Astrocyte of the spinal cord (primary cell): Measurements from ENCODE around the gene CACNG7.

ENCODE experiments used
- DNase-seq: peaks from one replicate; pipeline ENCODE4 v3.0.0; 2011; ENCODE audit warnings: low read depth, low spot score
- H3K4me3 ChIP-seq: 2 replicates; pipeline ENCODE4 v1.5.1; 2011; ENCODE audit warnings: low read depth, mild to moderate bottlenecking, low read length, moderate library complexity
- in situ Hi-C: cut with HindIII; loops from 2 replicates; pipeline ENCODE4 v1.10.0; 2017; ENCODE audit warnings: low sequenced_read_pairs
- TF ChIP-seq, protein P1 (sequence below): IDR thresholded peaks from 2 replicates; pipeline ENCODE4 v1.5.1; 2012; ENCODE audit warnings: low read depth, mild to moderate bottlenecking, low read length, inconsistent platforms

CACNG7 gene

DNA sequence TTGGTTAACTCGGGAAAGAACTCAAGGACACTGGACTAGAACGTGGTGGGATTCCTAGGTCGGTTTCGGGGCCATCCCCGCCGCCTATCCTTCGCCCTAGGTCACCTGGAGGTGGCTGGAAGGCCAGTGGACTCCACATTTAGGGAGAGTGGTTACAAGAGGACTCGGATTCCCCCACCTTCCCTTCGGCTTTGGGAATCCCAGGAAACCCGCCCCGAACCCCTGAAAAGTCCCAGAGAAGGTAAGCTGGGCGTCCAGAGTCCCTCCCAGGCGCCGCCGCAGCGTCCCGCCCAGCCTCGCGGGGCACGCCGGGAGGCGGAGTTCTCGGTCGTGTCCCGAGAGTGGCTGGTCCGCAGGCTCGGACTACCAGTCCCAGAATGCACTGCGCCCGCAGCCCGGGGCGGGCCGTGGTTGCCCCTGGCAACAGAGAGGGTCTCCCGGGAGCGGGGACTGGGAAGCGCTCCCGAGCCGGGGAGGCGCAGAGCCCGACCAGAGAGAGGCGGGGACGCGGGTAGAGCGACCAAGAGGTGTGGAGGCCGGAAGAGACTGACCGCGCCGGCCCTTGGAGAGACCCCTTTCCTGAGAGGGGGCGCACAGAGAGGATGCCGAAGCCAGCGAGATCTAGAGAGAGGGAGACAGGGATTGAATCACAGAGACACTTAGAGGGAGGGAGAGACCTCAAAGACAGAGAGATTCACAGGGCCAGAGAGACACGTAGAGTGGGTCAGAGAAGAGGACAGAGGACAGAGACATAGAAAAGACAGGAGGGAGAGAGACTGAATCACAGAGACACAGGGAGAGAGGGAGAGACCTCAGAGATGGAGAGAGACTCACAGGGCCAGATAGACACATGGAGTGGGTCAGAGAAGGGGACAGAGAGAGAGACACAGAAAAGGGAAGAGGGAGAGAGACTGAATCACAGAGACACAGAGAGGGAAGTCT is 29.7 kb upstream of the CACNG7 start:
- DNase-seq = peak; percentile 91
- in situ Hi-C loops = no loop called here
- TF ChIP-seq, protein P1, sequence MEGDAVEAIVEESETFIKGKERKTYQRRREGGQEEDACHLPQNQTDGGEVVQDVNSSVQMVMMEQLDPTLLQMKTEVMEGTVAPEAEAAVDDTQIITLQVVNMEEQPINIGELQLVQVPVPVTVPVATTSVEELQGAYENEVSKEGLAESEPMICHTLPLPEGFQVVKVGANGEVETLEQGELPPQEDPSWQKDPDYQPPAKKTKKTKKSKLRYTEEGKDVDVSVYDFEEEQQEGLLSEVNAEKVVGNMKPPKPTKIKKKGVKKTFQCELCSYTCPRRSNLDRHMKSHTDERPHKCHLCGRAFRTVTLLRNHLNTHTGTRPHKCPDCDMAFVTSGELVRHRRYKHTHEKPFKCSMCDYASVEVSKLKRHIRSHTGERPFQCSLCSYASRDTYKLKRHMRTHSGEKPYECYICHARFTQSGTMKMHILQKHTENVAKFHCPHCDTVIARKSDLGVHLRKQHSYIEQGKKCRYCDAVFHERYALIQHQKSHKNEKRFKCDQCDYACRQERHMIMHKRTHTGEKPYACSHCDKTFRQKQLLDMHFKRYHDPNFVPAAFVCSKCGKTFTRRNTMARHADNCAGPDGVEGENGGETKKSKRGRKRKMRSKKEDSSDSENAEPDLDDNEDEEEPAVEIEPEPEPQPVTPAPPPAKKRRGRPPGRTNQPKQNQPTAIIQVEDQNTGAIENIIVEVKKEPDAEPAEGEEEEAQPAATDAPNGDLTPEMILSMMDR = no peak
- peak overlapping the region; percentile 59 for H3K4me3 ChIP-seq

DNA sequence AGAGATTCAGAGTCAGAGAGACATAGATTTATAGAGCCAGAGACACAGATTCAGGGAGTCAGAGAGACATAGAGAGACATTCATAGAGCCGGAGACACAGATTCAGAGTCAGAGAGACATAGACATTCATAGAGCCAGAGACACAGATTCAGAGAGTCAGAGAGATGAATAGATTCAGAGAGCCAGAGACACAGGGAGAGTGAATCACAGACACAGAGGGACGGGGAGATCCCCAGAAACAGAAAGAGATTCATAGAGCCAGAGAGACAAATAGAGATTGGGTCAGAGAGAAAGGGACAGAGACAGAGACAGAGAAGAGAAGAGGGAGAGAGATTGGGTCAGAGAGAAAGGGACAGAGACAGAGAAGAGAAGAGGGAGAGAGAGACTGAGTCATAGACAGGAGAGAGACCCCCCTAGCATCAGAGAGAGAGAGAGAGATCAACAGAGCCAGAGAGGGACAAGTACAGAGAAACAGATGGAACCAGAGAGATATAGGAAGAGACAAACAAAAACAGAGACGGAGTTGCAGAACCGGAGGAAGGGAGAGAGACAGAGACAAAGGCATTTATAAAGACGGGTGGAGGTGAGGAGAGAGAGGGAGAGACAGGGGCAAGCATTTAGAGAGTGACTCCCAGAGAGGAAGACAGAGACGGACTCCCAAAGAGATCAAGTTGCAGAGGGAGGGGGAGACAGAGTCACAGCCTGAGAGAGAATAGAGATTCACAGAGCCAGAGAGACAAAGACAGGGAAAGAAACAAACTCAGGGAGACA is 28.2 kb upstream of the CACNG7 start:
- TF ChIP-seq, protein P1 = no peak
- H3K4me3 ChIP-seq = peak overlapping the region; percentile 32
- DNase-seq = no peak
- in situ Hi-C loops = no loop called here

DNA sequence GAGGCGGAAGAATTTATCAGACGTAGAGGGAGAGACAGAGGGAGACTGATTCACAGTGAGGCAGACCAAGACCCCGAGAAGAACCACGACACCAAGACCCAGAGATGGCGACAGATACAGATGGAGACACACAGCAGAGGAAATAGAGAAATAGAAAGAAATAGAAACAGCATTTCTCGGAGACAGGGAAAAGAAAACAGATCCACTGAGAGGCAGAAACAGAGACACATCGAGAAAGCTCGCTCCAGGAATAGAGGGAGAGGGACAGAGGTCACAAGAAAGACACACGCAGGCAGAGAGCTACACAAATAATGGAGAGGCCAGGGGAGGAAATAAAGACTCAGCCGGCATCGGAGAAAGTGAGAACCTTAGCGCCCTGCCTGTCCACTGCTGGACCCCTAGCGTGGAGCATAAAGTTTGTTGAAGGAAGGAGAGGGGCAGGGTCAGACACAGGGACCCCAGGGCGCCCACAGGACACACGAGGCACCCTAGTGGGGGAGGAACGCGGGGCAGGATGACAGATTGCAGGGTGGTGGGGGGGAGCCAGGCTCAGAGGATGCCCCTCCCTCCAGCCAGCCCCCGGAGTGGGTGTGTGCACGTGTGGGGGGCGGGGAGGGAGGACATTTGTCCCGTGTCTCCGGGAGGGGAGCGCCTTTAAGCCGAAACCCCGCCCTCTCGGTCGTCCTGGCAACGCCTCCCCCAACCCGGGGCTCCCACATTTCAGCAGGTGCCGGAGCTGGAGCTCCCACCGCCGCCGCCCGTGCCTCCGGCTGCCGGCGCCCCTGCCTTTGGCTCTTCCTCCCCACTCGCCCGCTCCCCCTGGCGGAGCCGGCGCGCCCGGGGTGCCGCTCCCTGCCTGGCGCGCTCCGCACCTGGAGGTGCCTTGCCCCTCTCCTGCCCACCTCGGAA is 27.3 kb upstream of the CACNG7 start, which contains the start of gene PRKCG:
Gene PRKCG, plus strand, starts transcription at position 716 of the 909 bp plus-strand sequence. CDS start 298 bp downstream, outside the sequence.
- no peak for DNase-seq
- peak within 1 kb of the TSS; percentile 32 for H3K4me3 ChIP-seq
- in situ Hi-C loops = no loop called here
- TF ChIP-seq, protein P1 = peak; percentile 54

DNA sequence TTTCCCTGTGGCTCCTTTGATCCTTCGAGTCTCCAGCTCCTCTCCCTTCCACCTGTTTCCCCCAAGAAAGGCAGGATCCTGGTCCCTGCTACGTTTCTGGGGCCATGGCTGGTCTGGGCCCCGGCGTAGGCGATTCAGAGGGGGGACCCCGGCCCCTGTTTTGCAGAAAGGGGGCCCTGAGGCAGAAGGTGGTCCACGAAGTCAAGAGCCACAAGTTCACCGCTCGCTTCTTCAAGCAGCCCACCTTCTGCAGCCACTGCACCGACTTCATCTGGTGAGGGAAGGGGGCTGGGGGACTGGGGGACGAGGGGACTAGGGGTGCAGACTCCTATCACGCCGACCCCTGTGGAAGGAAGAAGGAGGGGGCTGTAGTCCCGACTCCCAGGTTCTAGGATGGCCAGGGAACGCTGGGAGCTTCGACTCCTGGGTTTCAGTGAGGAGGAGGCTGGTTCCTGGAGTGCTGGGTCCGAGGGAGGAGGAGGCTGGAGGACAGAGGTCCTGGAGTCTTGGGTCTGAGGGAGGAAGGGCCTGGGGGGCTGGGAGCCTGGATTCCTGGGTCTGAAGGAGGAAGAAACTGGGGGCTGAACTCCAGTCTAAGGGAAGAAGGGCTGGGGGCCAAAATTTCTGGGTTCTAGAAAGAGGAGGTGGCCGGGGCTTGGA is 26.6 kb upstream of the CACNG7 start:
- TF ChIP-seq, protein P1 = no peak
- H3K4me3 ChIP-seq = no peak overlapping the region
- no peak for DNase-seq
- in situ Hi-C loops = no loop called here

DNA sequence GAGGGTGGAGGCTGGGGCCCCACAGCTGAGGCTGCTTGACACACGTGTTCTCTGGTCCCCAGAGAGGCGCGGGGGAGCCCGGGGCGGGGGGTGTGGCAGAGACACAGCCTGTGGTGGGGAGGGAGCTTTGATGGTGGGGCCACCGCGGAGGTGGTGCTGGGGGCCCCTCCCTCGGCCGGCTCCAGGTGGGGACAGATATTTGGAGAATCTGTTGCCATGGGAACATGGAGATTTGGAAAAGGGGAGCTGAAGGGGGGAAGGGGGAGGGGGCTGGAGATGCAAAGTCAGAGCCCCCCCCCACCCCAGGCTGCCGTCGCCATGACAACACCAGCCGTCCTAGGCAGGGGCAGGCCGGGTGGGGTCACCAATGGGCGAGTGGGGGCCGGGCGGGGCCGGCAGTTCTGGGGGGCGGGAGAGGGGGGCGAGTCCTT is 25.8 kb upstream of the CACNG7 start:
- H3K4me3 ChIP-seq = no peak overlapping the region
- no peak for DNase-seq
- in situ Hi-C loops = no loop called here
- TF ChIP-seq, protein P1 = no peak
